Neural cell (in vitro differentiated cells): ENCODE results near the gene ANKRD34B. TPM values are rescaled to one million over a fixed set of nuclear protein-coding genes. Genes with fewer than 3 reads are reported as not detected.

ENCODE experiments used
- H2AFZ ChIP-seq: fragments of 200-600, 300-800 bp; sonication (generic), shearing (Covaris generic); 2 replicates; pipeline ENCODE4 v1.6.0; 2014; ENCODE audit warnings: low read depth, mild to moderate bottlenecking, antibody characterized with exemption, low read length, moderate library complexity
- H3F3A ChIP-seq: fragments of 200-600 bp; shearing (Covaris generic); 2 replicates; pipeline ENCODE4 v1.6.1; 2016; ENCODE audit warnings: mild to moderate bottlenecking, moderate library complexity, mixed read lengths, antibody characterized with exemption, low read length; ENCODE audit not compliant: insufficient read depth, poor library complexity, severe bottlenecking
- H3K27ac ChIP-seq: fragments of 200-600, 300-800 bp; sonication (generic), shearing (Covaris generic); 2 replicates; pipeline ENCODE4 v1.5.1; 2014; ENCODE audit warnings: mild to moderate bottlenecking, low read length, moderate library complexity
- H3K27me3 ChIP-seq: fragments of 300-800, 200-600 bp; sonication (generic), shearing (Covaris generic); 2 replicates; pipeline ENCODE4 v1.6.0; 2014; ENCODE audit warnings: mild to moderate bottlenecking, low read depth, low read length, moderate library complexity; ENCODE audit not compliant: insufficient read depth
- H3K36me3 ChIP-seq: fragments of 300-800, 200-600 bp; sonication (generic), shearing (Covaris generic); 2 replicates; pipeline ENCODE4 v1.5.1; 2014; ENCODE audit warnings: mild to moderate bottlenecking, antibody characterized with exemption, low read length, moderate library complexity; ENCODE audit not compliant: insufficient read depth
- H3K4me2 ChIP-seq: fragments of 300-800, 200-600 bp; sonication (generic), shearing (Covaris generic); 2 replicates; pipeline ENCODE4 v1.6.0; 2014; ENCODE audit warnings: mild to moderate bottlenecking, low read length
- H3K4me3 ChIP-seq: fragments of 300-800, 200-600 bp; sonication (generic), shearing (Covaris generic); 2 replicates; pipeline ENCODE4 v1.5.1; 2014; ENCODE audit warnings: mild to moderate bottlenecking, low read length, moderate library complexity
- H3K79me2 ChIP-seq: fragments of 200-600 bp; shearing (Covaris generic); replicated peaks from 2 replicates; pipeline ENCODE4 v1.6.0; 2014; ENCODE audit warnings: mild to moderate bottlenecking, low read length, moderate library complexity; ENCODE audit not compliant: insufficient read depth
- H3K9ac ChIP-seq: fragments of 300-800, 200-600 bp; sonication (generic), shearing (Covaris generic); 2 replicates; pipeline ENCODE4 v1.6.1; 2016; ENCODE audit warnings: mild to moderate bottlenecking, low read length, mixed read lengths
- H3K9me2 ChIP-seq: fragments of 200-600 bp; shearing (Covaris generic); 2 replicates; pipeline ENCODE4 v1.6.1; 2016; ENCODE audit warnings: mild to moderate bottlenecking, low read length, mixed read lengths; ENCODE audit not compliant: insufficient read depth
- H3K9me3 ChIP-seq: fragments of 200-600, 300-800 bp; sonication (generic), shearing (Covaris generic); 2 replicates; pipeline ENCODE4 v1.6.1; 2016; ENCODE audit warnings: mild to moderate bottlenecking, mixed run types, low read length, moderate library complexity, mixed read lengths
- H4K20me1 ChIP-seq: fragments of 200-600 bp; shearing (Covaris generic); 2 replicates; pipeline ENCODE4 v1.6.1; 2016; ENCODE audit warnings: mild to moderate bottlenecking, mixed run types; ENCODE audit not compliant: insufficient read depth
- CTCF ChIP-seq: fragments of 450-650 bp; IDR thresholded peaks from 2 replicates; pipeline ENCODE4 v1.5.1; 2014; ENCODE audit warnings: antibody characterized with exemption, mild to moderate bottlenecking, moderate library complexity; ENCODE audit not compliant: poor library complexity, severe bottlenecking
- EP300 ChIP-seq: fragments of 450-650 bp; conservative IDR thresholded peaks from 2 replicates; pipeline ENCODE4 v1.6.1; 2014; ENCODE audit warnings: antibody characterized with exemption, mild to moderate bottlenecking, moderate library complexity; ENCODE audit not compliant: poor library complexity, severe bottlenecking
- EZH2 ChIP-seq: fragments of 200-600, 300-800 bp; shearing (Covaris generic), sonication (generic); IDR thresholded peaks from 2 replicates; pipeline ENCODE4 v1.6.1; 2014; ENCODE audit warnings: antibody characterized with exemption, low read length, borderline replicate concordance, mild to moderate bottlenecking; ENCODE audit not compliant: insufficient read depth, poor library complexity, severe bottlenecking
- MXI1 ChIP-seq: fragments of 450-650 bp; conservative IDR thresholded peaks from 2 replicates; pipeline ENCODE4 v1.6.1; 2014; ENCODE audit warnings: antibody characterized with exemption, mild to moderate bottlenecking; ENCODE audit not compliant: poor library complexity, severe bottlenecking
- POLR2AphosphoS5 ChIP-seq: IDR thresholded peaks from 2 replicates; pipeline ENCODE4 v1.6.1; 2012
- RAD21 ChIP-seq: fragments of 450-650 bp; conservative IDR thresholded peaks from 2 replicates; pipeline ENCODE4 v1.6.1; 2014; ENCODE audit warnings: antibody characterized with exemption, mild to moderate bottlenecking, moderate library complexity
- REST ChIP-seq: IDR thresholded peaks from 2 replicates; pipeline ENCODE4 v1.6.1; 2012; ENCODE audit warnings: borderline replicate concordance
- SMC3 ChIP-seq: fragments of 450-650 bp; conservative IDR thresholded peaks from 2 replicates; pipeline ENCODE4 v1.6.1; 2014; ENCODE audit warnings: antibody characterized with exemption, mild to moderate bottlenecking, moderate library complexity; ENCODE audit not compliant: poor library complexity
- TAF1 ChIP-seq: IDR thresholded peaks from 2 replicates; pipeline ENCODE4 v1.6.1; 2012; ENCODE audit warnings: low read depth
- polyA plus RNA-seq: library from polyadenylated mRNA; depleted of rRNA; stranded (reverse); fragments of >200 nt; gene quantifications from 2 replicates; pipeline ENCODE4 v1.2.3, GENCODE V29; 2014

Gene ANKRD34B
- polyA plus RNA-seq, 1 donor from 2014 or later, result 0.32 TPM

GRCh38 chr5:80609692-80610091 lies 39.6 kb upstream of the ANKRD34B start:
- no peaks in the 10 kb centered on the region for H3F3A ChIP-seq

GRCh38 chr5:80608731-80609130 lies 38.7 kb upstream of the ANKRD34B start:
- H2AFZ ChIP-seq, result no peak overlapping the region

More at GRCh38 chr5:80609692-80610091, 39.6 kb upstream of the ANKRD34B start:
- no peaks in the 10 kb centered on the region for H3K9me3 ChIP-seq
- H3K27ac ChIP-seq, result no peak overlapping the region
- no peak overlapping the region for H2AFZ ChIP-seq
- H3K4me2 ChIP-seq, result no peak overlapping the region
- H3K36me3 ChIP-seq, result no peaks in the 10 kb centered on the region
- H3K9ac ChIP-seq, result no peak overlapping the region
- H3K9me2 ChIP-seq, result no peaks in the 10 kb centered on the region
- TF ChIP-seq RAD21 (no peak), POLR2AphosphoS5 (no peak), TAF1 (no peak), SMC3 (no peak), EP300 (no peak), EZH2 (no peak), MXI1 (no peak), REST (no peak), CTCF (no peak)
- no peaks in the 10 kb centered on the region for H3K79me2 ChIP-seq
- no peaks in the 10 kb centered on the region for H3K27me3 ChIP-seq
- H4K20me1 ChIP-seq, result no peaks in the 10 kb centered on the region
- H3K4me3 ChIP-seq, result no peak overlapping the region

More at GRCh38 chr5:80608731-80609130, 38.7 kb upstream of the ANKRD34B start:
- H3K27me3 ChIP-seq, result no peaks in the 10 kb centered on the region
- no peaks in the 10 kb centered on the region for H3K79me2 ChIP-seq
- no peaks in the 10 kb centered on the region for H4K20me1 ChIP-seq
- H3K9ac ChIP-seq, result no peak overlapping the region
- H3K9me3 ChIP-seq, result no peaks in the 10 kb centered on the region
- H3K4me2 ChIP-seq, result no peak overlapping the region
- no peaks in the 10 kb centered on the region for H3K9me2 ChIP-seq
- no peak overlapping the region for H3K4me3 ChIP-seq
- H3K27ac ChIP-seq, result no peak overlapping the region
- H3K36me3 ChIP-seq, result no peaks in the 10 kb centered on the region
- H3F3A ChIP-seq, result no peaks in the 10 kb centered on the region
- TF ChIP-seq MXI1, result no peak
- TF ChIP-seq RAD21, result no peak
- TF ChIP-seq EP300, result no peak
- TF ChIP-seq REST, result no peak
- no peak for TF ChIP-seq CTCF
- no peak for TF ChIP-seq EZH2
